ENCODE data around the gene CRACDL.

CRACDL gene

DNA sequence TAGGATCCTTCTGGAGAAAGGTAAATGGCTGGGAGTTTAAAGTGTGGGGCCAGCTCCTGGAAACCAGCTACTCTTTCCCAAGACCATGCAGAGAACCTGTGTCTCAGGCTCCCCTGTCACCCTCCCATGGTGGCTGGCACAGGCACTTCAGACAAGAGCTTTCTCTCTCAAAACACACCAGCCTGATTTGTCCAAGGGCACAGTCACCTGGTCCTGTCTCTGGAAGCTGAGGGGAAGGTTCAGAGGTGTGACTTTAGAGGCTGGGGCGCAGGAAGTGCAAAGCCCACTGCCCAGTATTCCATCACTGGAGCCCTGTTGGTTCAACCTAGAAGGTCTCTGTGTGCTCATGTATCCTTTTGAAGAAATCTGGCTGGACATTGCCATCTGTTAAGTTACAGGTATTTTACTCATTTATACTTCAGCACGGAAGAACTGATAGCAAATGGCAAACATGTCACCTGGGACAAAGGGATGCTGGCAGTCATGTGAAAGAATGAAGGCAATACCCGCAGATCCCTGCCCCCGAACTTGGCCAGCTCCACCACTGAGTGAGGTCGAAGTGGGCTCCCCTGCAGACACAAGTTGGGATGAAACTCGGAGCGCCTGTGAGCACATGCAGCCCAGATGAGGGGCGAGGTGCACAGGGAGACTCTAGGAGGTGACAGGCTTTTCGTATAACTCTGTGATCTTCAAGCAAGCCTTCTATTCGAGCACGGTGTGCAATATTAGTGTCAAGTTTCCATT lies 108.2 kb downstream of the CRACDL start:
- peak; percentile 45 for DNase-seq (ENCODE audit: low spot score)
- Histone ChIP-seq H3K27ac (no peak overlapping the region), H3K4me3 (no peak overlapping the region)
- TF ChIP-seq, protein P1, sequence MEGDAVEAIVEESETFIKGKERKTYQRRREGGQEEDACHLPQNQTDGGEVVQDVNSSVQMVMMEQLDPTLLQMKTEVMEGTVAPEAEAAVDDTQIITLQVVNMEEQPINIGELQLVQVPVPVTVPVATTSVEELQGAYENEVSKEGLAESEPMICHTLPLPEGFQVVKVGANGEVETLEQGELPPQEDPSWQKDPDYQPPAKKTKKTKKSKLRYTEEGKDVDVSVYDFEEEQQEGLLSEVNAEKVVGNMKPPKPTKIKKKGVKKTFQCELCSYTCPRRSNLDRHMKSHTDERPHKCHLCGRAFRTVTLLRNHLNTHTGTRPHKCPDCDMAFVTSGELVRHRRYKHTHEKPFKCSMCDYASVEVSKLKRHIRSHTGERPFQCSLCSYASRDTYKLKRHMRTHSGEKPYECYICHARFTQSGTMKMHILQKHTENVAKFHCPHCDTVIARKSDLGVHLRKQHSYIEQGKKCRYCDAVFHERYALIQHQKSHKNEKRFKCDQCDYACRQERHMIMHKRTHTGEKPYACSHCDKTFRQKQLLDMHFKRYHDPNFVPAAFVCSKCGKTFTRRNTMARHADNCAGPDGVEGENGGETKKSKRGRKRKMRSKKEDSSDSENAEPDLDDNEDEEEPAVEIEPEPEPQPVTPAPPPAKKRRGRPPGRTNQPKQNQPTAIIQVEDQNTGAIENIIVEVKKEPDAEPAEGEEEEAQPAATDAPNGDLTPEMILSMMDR (IDR thresholded peaks at IDR 0.05) = no peak

DNA sequence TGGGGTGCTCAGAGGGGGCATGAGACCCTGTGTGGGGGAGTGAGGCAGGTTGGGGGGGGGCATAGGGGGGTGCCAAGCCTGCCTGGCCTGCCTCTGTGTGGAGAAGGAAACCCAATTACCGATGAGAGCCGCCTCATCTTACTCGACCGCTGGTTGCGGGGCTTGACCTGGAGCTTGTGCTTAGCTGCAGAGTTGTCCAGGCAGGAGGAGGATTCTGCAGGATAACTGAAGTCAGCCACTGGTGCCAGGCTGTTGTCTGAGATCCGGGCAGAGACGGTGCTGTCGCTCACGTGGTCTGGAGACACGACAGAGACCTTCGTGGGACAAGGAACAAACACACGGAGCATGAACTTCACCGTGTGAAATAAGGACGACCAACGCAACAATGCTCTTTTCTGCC lies 109.2 kb downstream of the CRACDL start:
- TF ChIP-seq, protein P1 (IDR thresholded peaks at IDR 0.05) = no peak
- H3K27ac ChIP-seq = no peak overlapping the region
- peak; percentile 47 for DNase-seq (ENCODE audit: low spot score)
- H3K4me3 ChIP-seq = no peak overlapping the region

DNA sequence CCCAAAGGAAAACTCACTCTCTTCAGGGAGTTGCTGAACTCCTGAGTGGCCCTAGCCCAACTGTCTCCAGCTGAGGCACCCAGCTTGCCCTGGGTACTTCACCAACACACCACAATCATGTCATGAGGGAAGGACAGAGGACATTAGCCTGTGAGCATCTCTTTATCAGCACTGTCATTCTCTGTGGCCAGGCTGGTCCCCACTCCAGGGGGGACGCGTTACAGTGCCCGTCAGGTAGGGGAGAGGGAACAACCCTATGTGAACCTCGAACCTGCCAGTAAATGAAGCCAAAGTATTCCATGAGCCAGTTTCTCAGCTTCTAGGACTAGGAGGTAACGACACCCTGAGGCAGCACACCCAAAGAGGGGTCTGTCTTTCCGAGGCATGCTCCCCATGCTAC lies 110.2 kb downstream of the CRACDL start:
- no peak overlapping the region for H3K4me3 ChIP-seq
- no peak for DNase-seq (ENCODE audit: low spot score)
- peak overlapping the region in 1 of 2 donors; percentile 9 for H3K27ac ChIP-seq
- TF ChIP-seq, protein P1 (IDR thresholded peaks at IDR 0.05) = no peak

DNA sequence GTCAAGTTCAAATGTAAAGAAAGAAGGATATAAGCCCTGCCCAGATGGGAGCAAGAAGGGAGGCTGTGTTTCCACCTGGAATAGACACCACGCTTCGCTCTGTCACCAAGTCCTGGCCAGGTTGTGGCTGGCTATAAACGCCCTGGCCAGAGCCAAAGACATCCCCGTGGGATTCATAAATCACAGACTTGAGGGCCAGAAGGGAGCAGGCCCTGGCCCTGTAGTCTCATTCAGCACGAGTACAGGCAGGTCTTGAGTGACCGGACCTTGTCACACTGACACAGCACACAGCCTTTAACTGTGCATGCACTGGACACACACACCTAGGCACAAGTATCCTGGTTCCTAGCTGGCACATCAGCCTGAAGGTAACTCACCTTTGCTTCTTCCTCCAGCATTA lies 110.6 kb downstream of the CRACDL start:
- peak; percentile 46 for DNase-seq (ENCODE audit: low spot score)
- H3K4me3 ChIP-seq = no peak overlapping the region
- TF ChIP-seq, protein P1 (IDR thresholded peaks at IDR 0.05) = no peak
- H3K27ac ChIP-seq = peak overlapping the region in 1 of 2 donors; percentile 9

DNA sequence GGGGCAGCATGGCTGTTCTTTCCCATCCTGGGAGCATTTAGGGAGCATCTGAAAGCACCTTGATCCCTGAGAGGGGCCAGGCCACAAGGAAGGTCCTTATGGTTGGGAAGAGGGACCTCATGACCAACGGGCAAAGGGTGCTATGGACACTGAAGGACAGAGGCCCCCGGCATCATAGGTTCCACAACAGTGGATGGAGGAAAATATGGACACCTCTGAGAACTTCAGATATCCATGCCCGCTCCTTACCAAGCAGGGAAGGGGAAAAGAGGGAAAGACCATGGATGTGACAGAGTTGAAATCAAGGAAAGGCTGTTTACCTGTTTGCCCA lies 111.0 kb downstream of the CRACDL start:
- Histone ChIP-seq H3K27ac (peak overlapping the region in 1 of 2 donors; percentile 9), H3K4me3 (no peak overlapping the region)
- DNase-seq (ENCODE audit: low spot score) = peak; percentile 40
- TF ChIP-seq, protein P1 (IDR thresholded peaks at IDR 0.05) = no peak

DNA sequence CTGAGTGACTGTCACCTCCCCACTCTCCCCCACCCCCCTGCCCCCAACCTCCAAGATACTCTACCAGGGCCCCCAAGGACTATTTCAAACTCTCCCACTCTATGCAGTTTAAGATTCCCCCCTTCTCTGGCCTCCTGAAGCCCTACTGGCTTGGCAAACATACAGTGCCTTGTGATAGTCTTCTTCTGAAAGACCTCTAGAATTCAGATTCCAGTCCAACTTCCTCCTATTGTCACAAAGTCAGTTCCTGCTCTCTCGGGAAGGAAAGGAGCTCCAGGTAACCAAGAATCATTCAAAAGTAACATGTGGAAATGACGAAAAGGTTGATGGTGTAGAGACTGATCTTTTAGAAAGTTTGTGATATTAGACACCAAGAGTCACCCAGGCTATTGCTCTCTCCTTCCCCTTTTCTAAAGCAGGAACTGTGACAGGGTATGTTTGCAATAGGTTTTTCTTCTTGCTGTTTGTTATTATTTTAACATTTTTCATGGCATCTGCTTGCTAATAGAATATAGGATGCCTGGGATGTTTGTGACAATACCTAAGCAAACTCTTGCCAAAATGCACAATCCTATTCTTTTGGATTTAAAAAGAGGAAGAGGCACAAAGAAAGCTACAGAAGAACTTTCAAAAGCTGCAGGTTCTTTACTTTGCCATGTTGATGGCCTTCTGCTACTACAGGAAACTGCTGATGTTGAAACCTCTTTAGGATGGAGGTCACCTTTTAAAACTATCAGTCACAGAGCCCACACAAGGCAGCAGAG lies 111.6 kb downstream of the CRACDL start:
- peak overlapping the region in 1 of 2 donors; percentile 86 for H3K27ac ChIP-seq
- DNase-seq (ENCODE audit: low spot score) = no peak
- H3K4me3 ChIP-seq = no peak overlapping the region
- TF ChIP-seq, protein P1 (IDR thresholded peaks at IDR 0.05) = no peak

All from coronary artery (tissue), 2 donors.